H1 (cell line): ENCODE measurements around the gene TMEM132A. TPM values are rescaled to one million over a fixed set of nuclear protein-coding genes. Genes with fewer than 3 reads are reported as not detected.

ENCODE experiments used
- CTCF ChIA-PET: fragments of 300-600 bp; sonication (Branson Sonifier 250); formaldehyde crosslinking; loops from one replicate; lab custom pipeline; 2021; ENCODE audit not compliant: partially characterized antibody; lab: Charles Lee
- POLR2A ChIA-PET: fragments of 300-600 bp; sonication (Branson Sonifier 250); formaldehyde crosslinking; loops from one replicate; lab custom pipeline; 2021; ENCODE audit warnings: inconsistent platforms; ENCODE audit not compliant: partially characterized antibody; lab: Charles Lee
- DNase-seq, 2 experiments: peaks; one replicate each; pipeline versions ENCODE4 v3.0.0 to v3.0.0-alpha.2; 2010 to 2022; ENCODE audit warnings: low spot score in 2 of 2, low read depth in 1 of 2, mixed read lengths in 1 of 2
- FAIRE-seq: peaks from 2 replicates; lab custom pipeline; 2011; peaks lifted over from hg19 to GRCh38; lab: Jason Lieb, UNC
- H2AFZ ChIP-seq: 2 replicates; pipeline ENCODE4 v1.8.1; 2012; ENCODE audit warnings: low read length, inconsistent platforms
- H2AK5ac ChIP-seq: 2 replicates; pipeline ENCODE4 v1.6.1; 2013; ENCODE audit warnings: low read depth, low read length
- H2BK120ac ChIP-seq: replicated peaks from 2 replicates; pipeline ENCODE3; 2013; ENCODE audit warnings: low read depth, low read length, inconsistent platforms
- H2BK12ac ChIP-seq: 2 replicates; pipeline ENCODE4 v1.6.1; 2013; ENCODE audit warnings: low read depth, low read length
- H2BK15ac ChIP-seq: 2 replicates; pipeline ENCODE4 v1.6.1; 2013; ENCODE audit warnings: low read length
- H2BK20ac ChIP-seq: 2 replicates; pipeline ENCODE4 v1.6.1; 2013; ENCODE audit warnings: low read length
- H2BK5ac ChIP-seq: 2 replicates; pipeline ENCODE4 v1.6.1; 2013; ENCODE audit warnings: low read depth, low read length
- H3K14ac ChIP-seq: 2 replicates; pipeline ENCODE4 v1.6.1; 2013; ENCODE audit warnings: inconsistent platforms; ENCODE audit not compliant: insufficient read length
- H3K18ac ChIP-seq: 2 replicates; pipeline ENCODE4 v1.6.1; 2013; ENCODE audit warnings: low read length; ENCODE audit errors: extremely low read depth
- H3K23ac ChIP-seq: 2 replicates; pipeline ENCODE4 v1.6.1; 2013; ENCODE audit warnings: inconsistent platforms; ENCODE audit not compliant: insufficient read length
- H3K23me2 ChIP-seq: 2 replicates; pipeline ENCODE4 v1.6.1; 2013; ENCODE audit warnings: low read depth, low read length
- H3K27ac ChIP-seq: 2 replicates; pipeline ENCODE4 v1.6.1; 2011; ENCODE audit warnings: low read depth, low read length, inconsistent platforms
- H3K27me3 ChIP-seq, 4 experiments: replicated peaks in 1 of 4; 1 replicate in 1 of 4; 2 replicates in 3 of 4; pipeline versions ENCODE4 v1.6.1 to v1.8.1; 2011 to 2013; ENCODE audit warnings: low read length in 3 of 4, mild to moderate bottlenecking in 3 of 4, inconsistent platforms in 2 of 4, mixed read lengths in 2 of 4, moderate library complexity in 1 of 4; ENCODE audit not compliant: control insufficient read depth in 3 of 4, insufficient read depth in 3 of 4; ENCODE audit errors: extremely low read depth in 1 of 4
- H3K36me3 ChIP-seq, 4 experiments: 2 replicates each; pipeline versions ENCODE4 v1.6.1 to v1.8.1; 2011 to 2013; ENCODE audit warnings: mild to moderate bottlenecking in 4 of 4, low read length in 3 of 4, moderate library complexity in 2 of 4, control low read depth in 1 of 4, inconsistent platforms in 1 of 4; ENCODE audit not compliant: insufficient read depth in 4 of 4, control insufficient read depth in 2 of 4
- H3K4ac ChIP-seq: replicated peaks from 2 replicates; pipeline ENCODE3; 2013; ENCODE audit warnings: low read length, low read depth, mixed read lengths, inconsistent platforms; ENCODE audit not compliant: insufficient read length
- H3K4me1 ChIP-seq, 4 experiments: replicated peaks in 1 of 4; 1 replicate in 1 of 4; 2 replicates in 3 of 4; pipeline versions ENCODE4 v1.6.1 to v1.8.1; 2011 to 2013; ENCODE audit warnings: low read length in 3 of 4, inconsistent platforms in 2 of 4, mixed read lengths in 1 of 4; ENCODE audit not compliant: insufficient read depth in 4 of 4, control insufficient read depth in 3 of 4
- H3K4me2 ChIP-seq, 2 experiments: 2 replicates each; pipeline versions ENCODE4 v1.6.1 to v1.8.1; 2011 to 2013; ENCODE audit warnings: low read depth in 2 of 2, low read length in 2 of 2, control low read depth in 1 of 2, inconsistent platforms in 1 of 2, mild to moderate bottlenecking in 1 of 2; ENCODE audit not compliant: insufficient read depth in 1 of 2
- H3K4me3 ChIP-seq, 4 experiments: fragments of 200-600, 300-600 bp in 1 of 4; sonication (generic), shearing (Covaris generic), sonication (Bioruptor Twin) in 1 of 4; 2 replicates each; pipeline versions ENCODE4 v1.5.1 to v1.8.1; 2011 to 2016; ENCODE audit warnings: low read length in 4 of 4, low read depth in 3 of 4, control low read depth in 2 of 4, inconsistent platforms in 2 of 4, mild to moderate bottlenecking in 2 of 4, mixed read lengths in 1 of 4, moderate library complexity in 1 of 4; ENCODE audit not compliant: insufficient read depth in 2 of 4; ENCODE audit errors: extremely low read depth in 1 of 4
- H3K56ac ChIP-seq: replicated peaks from 2 replicates; pipeline ENCODE3; 2013; ENCODE audit warnings: low read depth, mild to moderate bottlenecking, mixed read lengths, low read length, inconsistent platforms; ENCODE audit not compliant: insufficient read length
- H3K79me1 ChIP-seq: 2 replicates; pipeline ENCODE4 v1.6.1; 2013; ENCODE audit warnings: low read depth, low read length, control low read depth
- H3K79me2 ChIP-seq, 2 experiments: 2 replicates each; pipeline versions ENCODE4 v1.6.1 to v1.8.1; 2012 to 2013; ENCODE audit warnings: low read length in 2 of 2, mild to moderate bottlenecking in 2 of 2, inconsistent platforms in 1 of 2; ENCODE audit not compliant: insufficient read depth in 2 of 2, control insufficient read depth in 1 of 2
- H3K9ac ChIP-seq, 4 experiments: replicated peaks in 1 of 4; 1 replicate in 1 of 4; 2 replicates in 3 of 4; pipeline versions ENCODE4 v1.6.1 to v1.8.1; 2011 to 2013; ENCODE audit warnings: low read depth in 3 of 4, low read length in 3 of 4, control low read depth in 2 of 4, mild to moderate bottlenecking in 2 of 4, moderate library complexity in 2 of 4, inconsistent platforms in 1 of 4; ENCODE audit errors: extremely low read depth in 1 of 4
- H3K9me3 ChIP-seq, 2 experiments: 2 replicates each; pipeline versions ENCODE4 v1.6.1 to v1.8.1; 2012 to 2013; ENCODE audit warnings: mild to moderate bottlenecking in 2 of 2, moderate library complexity in 2 of 2, control low read depth in 1 of 2, inconsistent platforms in 1 of 2, low read depth in 1 of 2, low read length in 1 of 2, mixed read lengths in 1 of 2; ENCODE audit not compliant: insufficient read depth in 2 of 2
- H4K20me1 ChIP-seq, 2 experiments: replicated peaks in 1 of 2; 2 replicates each; pipeline versions ENCODE3 to v1.8.1; 2011 to 2013; ENCODE audit warnings: inconsistent platforms in 2 of 2, low read length in 2 of 2, mild to moderate bottlenecking in 1 of 2; ENCODE audit not compliant: insufficient read depth in 2 of 2, control insufficient read depth in 1 of 2
- H4K5ac ChIP-seq: 2 replicates; pipeline ENCODE4 v1.6.1; 2013; ENCODE audit warnings: low read length, low read depth, mixed read lengths, inconsistent platforms; ENCODE audit not compliant: insufficient read length
- H4K8ac ChIP-seq: 2 replicates; pipeline ENCODE4 v1.8.0; 2013; ENCODE audit warnings: mild to moderate bottlenecking, moderate library complexity, low read length, inconsistent platforms; ENCODE audit not compliant: insufficient read depth; ENCODE audit errors: extremely low read depth
- H4K91ac ChIP-seq: replicated peaks from 2 replicates; pipeline ENCODE3; 2013; ENCODE audit warnings: low read length, mixed read lengths, inconsistent platforms; ENCODE audit not compliant: insufficient read length
- BRCA1 ChIP-seq: IDR thresholded peaks from 2 replicates; pipeline ENCODE4 v1.6.1; 2012; ENCODE audit warnings: low read depth, low read length, improper control_type of control experiment
- CHD2 ChIP-seq: IDR thresholded peaks from 2 replicates; pipeline ENCODE4 v1.6.1; 2012; ENCODE audit warnings: low read length, improper control_type of control experiment
- E2F6 ChIP-seq: IDR thresholded peaks from 2 replicates; pipeline ENCODE4 v1.6.1; 2012; ENCODE audit warnings: inconsistent platforms
- KDM5A ChIP-seq: fragments of 200-600 bp; IDR thresholded peaks from 2 replicates; pipeline ENCODE4 v1.7.1; 2012; ENCODE audit warnings: mild to moderate bottlenecking, low read length, inconsistent platforms, mixed read lengths
- MAFK ChIP-seq: IDR thresholded peaks from 2 replicates; pipeline ENCODE4 v1.6.1; 2012; ENCODE audit warnings: low read depth, mild to moderate bottlenecking, improper control_type of control experiment, low read length
- NANOG ChIP-seq: IDR thresholded peaks from 2 replicates; pipeline ENCODE4 v1.6.1; 2011; ENCODE audit warnings: low read length, low read depth, mild to moderate bottlenecking, inconsistent platforms; ENCODE audit not compliant: insufficient read depth, poor library complexity, severe bottlenecking
- RFX5 ChIP-seq: IDR thresholded peaks from 2 replicates; pipeline ENCODE4 v1.6.1; 2011; ENCODE audit warnings: low read depth, low read length, improper control_type of control experiment, borderline replicate concordance
- TCF12 ChIP-seq: IDR thresholded peaks from 2 replicates; pipeline ENCODE4 v1.6.1; 2011; ENCODE audit warnings: low read depth, mild to moderate bottlenecking, low read length
- USF2 ChIP-seq: IDR thresholded peaks from 2 replicates; pipeline ENCODE4 v1.6.1; 2011; ENCODE audit warnings: low read length, improper control_type of control experiment
- WGBS, 2 experiments: shearing (Covaris generic) in 1 of 2; methylation state at CpG; one replicate each; pipeline versions ENCODE4 v1.1.6 to v1.1.7; 2013 to 2015; ENCODE audit warnings: low lambda C conversion rate in 2 of 2, mixed read lengths in 2 of 2, inconsistent platforms in 1 of 2, low coverage in 1 of 2, missing lambda C conversion rate in 1 of 2; ENCODE audit not compliant: insufficient replicate concordance in 2 of 2, insufficient coverage in 1 of 2, insufficient read length in 1 of 2; ENCODE audit errors: extremely low coverage in 1 of 2, missing lambda C conversion rate in 1 of 2; 5-methylcytosine and 5-hydroxymethylcytosine counted together
- polyA plus RNA-seq, 7 experiments: library from polyadenylated mRNA; depleted of rRNA in 3 of 7; stranded (reverse) in 5 of 7; unstranded in 2 of 7; fragments of >200 nt in 5 of 7; fragments of 200-250 nt in 2 of 7; gene quantifications; 1 replicate in 5 of 7; 2 replicates in 1 of 7; 4 replicates in 1 of 7; pipeline versions ENCODE4 v1.2.1 to v1.2.3, GENCODE V29; 2011 to 2013; ENCODE audit warnings: missing spikeins in 2 of 7, mixed read lengths in 2 of 7
- total RNA-seq: library from RNA; stranded (reverse); fragmentation: NEBNext Ultra II Directional; extraction: Animal tissue kit (Norgen Biotek cat#: 25700); gene quantifications from 2 replicates; pipeline ENCODE4 v1.2.1, GENCODE V29; 2021

The TMEM132A gene
- total and polyA plus RNA-seq, 2 of the 8 experiments (the other 6 are each of a cell fraction or from before 2014, with no cell fraction given), result 46.6 to 97.9 TPM

- peaks cover 0 to 4% (median 0%) of the 10 kb centered on the region in 4 experiments; a peak in 4 of 7 replicates for H3K4me1 ChIP-seq
- DNase-seq, result no peak
- no peak overlapping the region for H3K23ac ChIP-seq
- no peak overlapping the region for H2BK12ac ChIP-seq
- H3K36me3 ChIP-seq, result peaks cover 0 to 5% (median 0%) of the 10 kb centered on the region in 4 experiments; a peak in 2 of 8 replicates
- H2AFZ ChIP-seq, result no peak overlapping the region
- no peak overlapping the region for H3K4me3 ChIP-seq
- H3K56ac ChIP-seq, result no peak overlapping the region
- no peak overlapping the region for H3K14ac ChIP-seq
- no peak for FAIRE-seq
- no peak overlapping the region for H3K4ac ChIP-seq
- H3K9ac ChIP-seq, result no peak overlapping the region
- TF ChIP-seq BRCA1, result no peak
- no peak for TF ChIP-seq E2F6
- TF ChIP-seq RFX5, result no peak
- no peak for TF ChIP-seq CHD2
- no peak for TF ChIP-seq MAFK
- no peak for TF ChIP-seq TCF12
- TF ChIP-seq USF2, result no peak
- no peak for TF ChIP-seq NANOG
- no peak for TF ChIP-seq KDM5A
- H4K20me1 ChIP-seq, result no peaks in the 10 kb centered on the region
- ChIA-PET CTCF (interaction anchor here (1.2 to 9.5 kb wide), 5 partner anchors 13 to 101 kb away, joined by 4 to 52 read pairs (median 13); no protein-coding TSS in a partner anchor), POLR2A (interaction anchor here (0.8 to 1.9 kb wide), 5 partner anchors 12 to 37 kb away, joined by 3 to 6 read pairs (median 4); no protein-coding TSS in a partner anchor)
- no peak overlapping the region for H2BK20ac ChIP-seq
- no peaks in the 10 kb centered on the region for H3K79me1 ChIP-seq
- no peak overlapping the region for H3K4me2 ChIP-seq
- H4K8ac ChIP-seq, result no peak overlapping the region
- H3K27me3 ChIP-seq, result no peaks in the 10 kb centered on the region
- H3K23me2 ChIP-seq, result no peaks in the 10 kb centered on the region
- no peak overlapping the region for H4K5ac ChIP-seq
- H2AK5ac ChIP-seq, result no peak overlapping the region
- no peaks in the 10 kb centered on the region for H3K9me3 ChIP-seq
- H2BK15ac ChIP-seq, result no peak overlapping the region
- H3K18ac ChIP-seq, result no peak overlapping the region
- H4K91ac ChIP-seq, result no peak overlapping the region
- H2BK120ac ChIP-seq, result no peak overlapping the region
- H3K27ac ChIP-seq, result no peak overlapping the region
- no peak overlapping the region for H2BK5ac ChIP-seq
- WGBS, 2 experiments, result 84% methylated on average over 7 of the region's 7 CpGs; no CpG with 5 or more reads in 1 of the 2 experiments
- H3K79me2 ChIP-seq, result no peaks in the 10 kb centered on the region
Observed at GRCh38 chr11:60875366-60876167, 48.7 kb upstream of the TMEM132A start.
